ENCODE results near the gene SLC24A3. TPM values are rescaled to one million over a fixed set of nuclear protein-coding genes. Genes with fewer than 3 reads are reported as not detected.

SLC24A3 gene
- total RNA-seq, 1 experiment from 2014 or later, result not detected

DNA sequence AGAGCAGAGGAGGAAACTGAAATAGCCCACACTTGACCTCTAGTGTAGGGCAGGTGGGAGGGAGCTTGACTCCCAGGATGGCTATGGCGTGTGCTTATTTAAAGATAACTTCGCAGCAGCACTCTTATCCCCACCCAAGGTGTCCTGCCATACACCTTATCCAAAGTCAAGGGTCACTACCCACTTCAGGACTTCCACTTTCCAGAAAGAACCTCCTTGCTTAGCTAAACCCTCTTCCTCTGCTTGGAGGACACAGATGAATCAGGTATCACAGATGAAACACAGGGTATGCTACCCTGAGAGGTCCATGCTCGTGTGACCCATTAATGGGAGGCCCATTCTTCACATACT, 547.9 kb downstream of the SLC24A3 start:
- Histone ChIP-seq H3K9me2 (ENCODE audit: insufficient read depth) (no peaks in the 10 kb centered on the region), H2AFZ (no peak overlapping the region), H3K4me1 (replicated peaks; ENCODE audit: insufficient read depth) (peaks cover 55% of the 10 kb centered on the region), H3K36me3 (ENCODE audit: low read depth) (no peaks in the 10 kb centered on the region), H3K4me2 (peak overlapping the region; percentile 86), H3K27me3 (ENCODE audit: insufficient read depth, low read depth) (no peaks in the 10 kb centered on the region), H4K20me1 (ENCODE audit: insufficient read depth) (no peaks in the 10 kb centered on the region), H3K4me3 (peak overlapping the region; percentile 31; the same call in 1 of the 2 replicates), H3F3A (ENCODE audit: insufficient read depth, low read depth) (peaks cover 32% of the 10 kb centered on the region), H3K27ac (peak overlapping the region; percentile 99), H3K79me2 (ENCODE audit: low read depth) (peaks cover 18% of the 10 kb centered on the region), H3K9me3 (ENCODE audit: insufficient read depth, low read depth) (no peaks in the 10 kb centered on the region)
- intact Hi-C loops (cut with micrococcal nuclease; ENCODE audit: unreplicated experiment), result no loop called here
- no peak for TF ChIP-seq EZH2 (IDR thresholded peaks at IDR 0.05; ENCODE audit: low read depth)
- TF ChIP-seq, protein P1, sequence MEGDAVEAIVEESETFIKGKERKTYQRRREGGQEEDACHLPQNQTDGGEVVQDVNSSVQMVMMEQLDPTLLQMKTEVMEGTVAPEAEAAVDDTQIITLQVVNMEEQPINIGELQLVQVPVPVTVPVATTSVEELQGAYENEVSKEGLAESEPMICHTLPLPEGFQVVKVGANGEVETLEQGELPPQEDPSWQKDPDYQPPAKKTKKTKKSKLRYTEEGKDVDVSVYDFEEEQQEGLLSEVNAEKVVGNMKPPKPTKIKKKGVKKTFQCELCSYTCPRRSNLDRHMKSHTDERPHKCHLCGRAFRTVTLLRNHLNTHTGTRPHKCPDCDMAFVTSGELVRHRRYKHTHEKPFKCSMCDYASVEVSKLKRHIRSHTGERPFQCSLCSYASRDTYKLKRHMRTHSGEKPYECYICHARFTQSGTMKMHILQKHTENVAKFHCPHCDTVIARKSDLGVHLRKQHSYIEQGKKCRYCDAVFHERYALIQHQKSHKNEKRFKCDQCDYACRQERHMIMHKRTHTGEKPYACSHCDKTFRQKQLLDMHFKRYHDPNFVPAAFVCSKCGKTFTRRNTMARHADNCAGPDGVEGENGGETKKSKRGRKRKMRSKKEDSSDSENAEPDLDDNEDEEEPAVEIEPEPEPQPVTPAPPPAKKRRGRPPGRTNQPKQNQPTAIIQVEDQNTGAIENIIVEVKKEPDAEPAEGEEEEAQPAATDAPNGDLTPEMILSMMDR (conservative IDR thresholded peaks at IDR 0.05), result no peak
- DNase-seq, result no peak
- ChIA-PET POLR2A (ENCODE audit: unreplicated experiment) (interaction anchor here (0.7 kb wide), 1 partner anchor 24 kb away, joined by 8 read pairs; no protein-coding TSS in a partner anchor), CTCF (interaction anchor here (0.6 to 1.0 kb wide), 2 partner anchors 10 to 19 kb away, joined by 3 to 4 read pairs; no protein-coding TSS in a partner anchor)
- no TSS peak for BruUV-seq (replicated peaks)

DNA sequence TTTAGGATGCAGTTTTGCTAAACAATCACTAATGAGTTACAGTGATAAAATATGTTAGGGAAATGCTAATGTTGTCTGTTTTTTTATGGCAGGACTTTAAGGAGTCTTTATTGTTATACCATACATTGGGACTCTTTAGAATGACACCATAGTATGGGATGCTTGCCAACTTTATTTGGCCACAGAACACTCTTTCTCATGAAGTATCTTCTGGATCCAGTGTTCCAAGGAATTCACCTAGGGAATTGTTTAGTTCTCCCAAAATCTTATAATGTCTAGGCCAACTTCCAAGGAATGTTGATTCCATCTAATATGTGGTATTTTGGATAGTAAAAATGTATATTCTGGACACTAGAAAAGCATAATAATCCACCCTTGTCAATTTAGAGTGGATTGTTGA, 548.9 kb downstream of the SLC24A3 start:
- intact Hi-C loops (cut with micrococcal nuclease; ENCODE audit: unreplicated experiment), result no loop called here
- H3K27me3 ChIP-seq (ENCODE audit: insufficient read depth, low read depth), result no peaks in the 10 kb centered on the region
- H3K9me3 ChIP-seq (ENCODE audit: insufficient read depth, low read depth), result no peaks in the 10 kb centered on the region
- H4K20me1 ChIP-seq (ENCODE audit: insufficient read depth), result no peaks in the 10 kb centered on the region
- CTCF ChIA-PET, result interaction anchor here (0.6 kb wide), 1 partner anchor 819 kb away, joined by 3 read pairs; no protein-coding TSS in a partner anchor
- H3F3A ChIP-seq (ENCODE audit: insufficient read depth, low read depth), result peaks cover 37% of the 10 kb centered on the region
- H3K79me2 ChIP-seq (ENCODE audit: low read depth), result peaks cover 23% of the 10 kb centered on the region
- H3K9me2 ChIP-seq (ENCODE audit: insufficient read depth), result no peaks in the 10 kb centered on the region
- no TSS peak for BruUV-seq (replicated peaks)
- no peak overlapping the region for H2AFZ ChIP-seq
- H3K4me1 ChIP-seq (replicated peaks; ENCODE audit: insufficient read depth), result peaks cover 60% of the 10 kb centered on the region
- TF ChIP-seq EZH2 (IDR thresholded peaks at IDR 0.05; ENCODE audit: low read depth), result no peak
- TF ChIP-seq, protein P1 (conservative IDR thresholded peaks at IDR 0.05), result no peak
- no peak for DNase-seq
- no peaks in the 10 kb centered on the region for H3K36me3 ChIP-seq (ENCODE audit: low read depth)
- peak overlapping the region; percentile 99 for H3K27ac ChIP-seq
- POLR2A ChIA-PET (ENCODE audit: unreplicated experiment), result no interaction called here
- H3K4me3 ChIP-seq, result no peak overlapping the region
- peak overlapping the region; percentile 86; the same call in 1 of the 2 replicates for H3K4me2 ChIP-seq

DNA sequence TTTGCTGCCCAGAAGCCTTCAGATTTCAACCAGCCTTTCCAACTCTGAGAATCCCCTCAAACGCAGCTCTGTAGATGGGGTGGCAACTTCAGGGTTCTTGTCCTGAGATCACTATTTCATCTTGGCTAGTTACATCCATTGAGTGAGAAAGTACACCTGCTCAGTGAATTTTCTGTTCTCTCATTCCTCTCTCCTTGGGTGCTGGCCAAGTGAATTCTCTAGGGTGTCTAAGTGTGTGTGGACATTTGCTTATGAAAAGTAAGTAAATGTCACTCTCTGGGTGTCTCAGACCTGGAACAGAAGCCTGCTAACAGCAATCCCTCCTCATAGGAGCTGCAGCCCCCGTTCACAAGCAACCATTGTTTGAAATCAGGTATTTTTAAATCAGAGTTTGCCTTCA, 549.4 kb downstream of the SLC24A3 start:
- Histone ChIP-seq H3F3A (ENCODE audit: insufficient read depth, low read depth) (peaks cover 40% of the 10 kb centered on the region), H3K4me1 (replicated peaks; ENCODE audit: insufficient read depth) (peaks cover 61% of the 10 kb centered on the region), H3K27me3 (ENCODE audit: insufficient read depth, low read depth) (no peaks in the 10 kb centered on the region), H3K79me2 (ENCODE audit: low read depth) (peaks cover 23% of the 10 kb centered on the region), H2AFZ (no peak overlapping the region), H3K4me3 (no peak overlapping the region), H3K9me3 (ENCODE audit: insufficient read depth, low read depth) (no peaks in the 10 kb centered on the region), H3K4me2 (no peak overlapping the region), H3K9me2 (ENCODE audit: insufficient read depth) (no peaks in the 10 kb centered on the region), H3K27ac (0 out of 2 replicates have a peak overlapping the region, but pooled peaks have one; percentile 17), H3K36me3 (ENCODE audit: low read depth) (no peaks in the 10 kb centered on the region), H4K20me1 (ENCODE audit: insufficient read depth) (no peaks in the 10 kb centered on the region)
- ChIA-PET POLR2A (ENCODE audit: unreplicated experiment) (no interaction called here), CTCF (no interaction called here)
- no TSS peak for BruUV-seq (replicated peaks)
- DNase-seq, result no peak
- intact Hi-C loops (cut with micrococcal nuclease; ENCODE audit: unreplicated experiment), result no loop called here
- TF ChIP-seq EZH2 (IDR thresholded peaks at IDR 0.05; ENCODE audit: low read depth), result no peak
- TF ChIP-seq, protein P1 (conservative IDR thresholded peaks at IDR 0.05), result no peak

Data from PC-9 (cell line).